ENCODE measurements around the gene PLA2G4B.

GRCh38 chr15:41891946-41892345 lies 53.3 kb downstream of the PLA2G4B start:
- no peak for TF ChIP-seq SP1 (CRISPR knock-in tag; conservative IDR thresholded peaks at IDR 0.05)
- TF ChIP-seq, protein P1, sequence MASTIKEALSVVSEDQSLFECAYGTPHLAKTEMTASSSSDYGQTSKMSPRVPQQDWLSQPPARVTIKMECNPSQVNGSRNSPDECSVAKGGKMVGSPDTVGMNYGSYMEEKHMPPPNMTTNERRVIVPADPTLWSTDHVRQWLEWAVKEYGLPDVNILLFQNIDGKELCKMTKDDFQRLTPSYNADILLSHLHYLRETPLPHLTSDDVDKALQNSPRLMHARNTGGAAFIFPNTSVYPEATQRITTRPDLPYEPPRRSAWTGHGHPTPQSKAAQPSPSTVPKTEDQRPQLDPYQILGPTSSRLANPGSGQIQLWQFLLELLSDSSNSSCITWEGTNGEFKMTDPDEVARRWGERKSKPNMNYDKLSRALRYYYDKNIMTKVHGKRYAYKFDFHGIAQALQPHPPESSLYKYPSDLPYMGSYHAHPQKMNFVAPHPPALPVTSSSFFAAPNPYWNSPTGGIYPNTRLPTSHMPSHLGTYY (CRISPR knock-in tag; IDR thresholded peaks at IDR 0.05) = no peak
- no peak for TF ChIP-seq ATF3 (CRISPR knock-in tag; conservative IDR thresholded peaks at IDR 0.05)
- TF ChIP-seq, protein P2, sequence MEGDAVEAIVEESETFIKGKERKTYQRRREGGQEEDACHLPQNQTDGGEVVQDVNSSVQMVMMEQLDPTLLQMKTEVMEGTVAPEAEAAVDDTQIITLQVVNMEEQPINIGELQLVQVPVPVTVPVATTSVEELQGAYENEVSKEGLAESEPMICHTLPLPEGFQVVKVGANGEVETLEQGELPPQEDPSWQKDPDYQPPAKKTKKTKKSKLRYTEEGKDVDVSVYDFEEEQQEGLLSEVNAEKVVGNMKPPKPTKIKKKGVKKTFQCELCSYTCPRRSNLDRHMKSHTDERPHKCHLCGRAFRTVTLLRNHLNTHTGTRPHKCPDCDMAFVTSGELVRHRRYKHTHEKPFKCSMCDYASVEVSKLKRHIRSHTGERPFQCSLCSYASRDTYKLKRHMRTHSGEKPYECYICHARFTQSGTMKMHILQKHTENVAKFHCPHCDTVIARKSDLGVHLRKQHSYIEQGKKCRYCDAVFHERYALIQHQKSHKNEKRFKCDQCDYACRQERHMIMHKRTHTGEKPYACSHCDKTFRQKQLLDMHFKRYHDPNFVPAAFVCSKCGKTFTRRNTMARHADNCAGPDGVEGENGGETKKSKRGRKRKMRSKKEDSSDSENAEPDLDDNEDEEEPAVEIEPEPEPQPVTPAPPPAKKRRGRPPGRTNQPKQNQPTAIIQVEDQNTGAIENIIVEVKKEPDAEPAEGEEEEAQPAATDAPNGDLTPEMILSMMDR (IDR thresholded peaks at IDR 0.05) = no peak
- TF ChIP-seq ZNF219 (CRISPR knock-in tag; IDR thresholded peaks at IDR 0.05; ENCODE audit: borderline replicate concordance) = no peak
- no peak for TF ChIP-seq CBFB (CRISPR knock-in tag; IDR thresholded peaks at IDR 0.05; ENCODE audit: low read depth)
- TF ChIP-seq SMAD3 (CRISPR knock-in tag; IDR thresholded peaks at IDR 0.05; ENCODE audit: borderline replicate concordance) = no peak
- TF ChIP-seq ATF1 (CRISPR knock-in tag; IDR thresholded peaks at IDR 0.05) = no peak
- TF ChIP-seq, protein P3, sequence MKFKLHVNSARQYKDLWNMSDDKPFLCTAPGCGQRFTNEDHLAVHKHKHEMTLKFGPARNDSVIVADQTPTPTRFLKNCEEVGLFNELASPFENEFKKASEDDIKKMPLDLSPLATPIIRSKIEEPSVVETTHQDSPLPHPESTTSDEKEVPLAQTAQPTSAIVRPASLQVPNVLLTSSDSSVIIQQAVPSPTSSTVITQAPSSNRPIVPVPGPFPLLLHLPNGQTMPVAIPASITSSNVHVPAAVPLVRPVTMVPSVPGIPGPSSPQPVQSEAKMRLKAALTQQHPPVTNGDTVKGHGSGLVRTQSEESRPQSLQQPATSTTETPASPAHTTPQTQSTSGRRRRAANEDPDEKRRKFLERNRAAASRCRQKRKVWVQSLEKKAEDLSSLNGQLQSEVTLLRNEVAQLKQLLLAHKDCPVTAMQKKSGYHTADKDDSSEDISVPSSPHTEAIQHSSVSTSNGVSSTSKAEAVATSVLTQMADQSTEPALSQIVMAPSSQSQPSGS (CRISPR knock-in tag; IDR thresholded peaks at IDR 0.05; ENCODE audit: borderline replicate concordance, low read depth) = no peak
- no peak for TF ChIP-seq ESRRA (CRISPR knock-in tag; IDR thresholded peaks at IDR 0.05; ENCODE audit: borderline replicate concordance)
- TF ChIP-seq, protein P4, sequence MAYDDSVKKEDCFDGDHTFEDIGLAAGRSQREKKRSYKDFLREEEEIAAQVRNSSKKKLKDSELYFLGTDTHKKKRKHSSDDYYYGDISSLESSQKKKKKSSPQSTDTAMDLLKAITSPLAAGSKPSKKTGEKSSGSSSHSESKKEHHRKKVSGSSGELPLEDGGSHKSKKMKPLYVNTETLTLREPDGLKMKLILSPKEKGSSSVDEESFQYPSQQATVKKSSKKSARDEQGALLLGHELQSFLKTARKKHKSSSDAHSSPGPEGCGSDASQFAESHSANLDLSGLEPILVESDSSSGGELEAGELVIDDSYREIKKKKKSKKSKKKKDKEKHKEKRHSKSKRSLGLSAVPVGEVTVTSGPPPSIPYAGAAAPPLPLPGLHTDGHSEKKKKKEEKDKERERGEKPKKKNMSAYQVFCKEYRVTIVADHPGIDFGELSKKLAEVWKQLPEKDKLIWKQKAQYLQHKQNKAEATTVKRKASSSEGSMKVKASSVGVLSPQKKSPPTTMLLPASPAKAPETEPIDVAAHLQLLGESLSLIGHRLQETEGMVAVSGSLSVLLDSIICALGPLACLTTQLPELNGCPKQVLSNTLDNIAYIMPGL (CRISPR knock-in tag; IDR thresholded peaks at IDR 0.05) = no peak
- TF ChIP-seq IRF2 (CRISPR knock-in tag; IDR thresholded peaks at IDR 0.05; ENCODE audit: borderline replicate concordance, low read depth) = no peak
- TF ChIP-seq, protein P5, sequence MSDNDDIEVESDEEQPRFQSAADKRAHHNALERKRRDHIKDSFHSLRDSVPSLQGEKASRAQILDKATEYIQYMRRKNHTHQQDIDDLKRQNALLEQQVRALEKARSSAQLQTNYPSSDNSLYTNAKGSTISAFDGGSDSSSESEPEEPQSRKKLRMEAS (CRISPR knock-in tag; IDR thresholded peaks at IDR 0.05) = no peak
- TF ChIP-seq GABPB1 (CRISPR knock-in tag; IDR thresholded peaks at IDR 0.05) = no peak
